Ishikawa (cell line): ENCODE data around the gene FERMT1.

Experiments used
- CEBPB ChIP-seq: IDR thresholded peaks from 2 replicates; pipeline ENCODE4 v1.6.1; 2012
- CREB1 ChIP-seq: IDR thresholded peaks from 2 replicates; pipeline ENCODE4 v1.6.1; 2012; ENCODE audit warnings: low read depth
- EGR1 ChIP-seq: IDR thresholded peaks from 2 replicates; pipeline ENCODE4 v1.6.1; 2012
- EP300 ChIP-seq: IDR thresholded peaks from 2 replicates; pipeline ENCODE4 v1.6.1; 2012; ENCODE audit warnings: borderline replicate concordance
- FOXM1 ChIP-seq: IDR thresholded peaks from 2 replicates; pipeline ENCODE4 v1.6.1; 2012; ENCODE audit warnings: low read depth, borderline replicate concordance
- NFIC ChIP-seq: IDR thresholded peaks from 2 replicates; pipeline ENCODE4 v1.6.1; 2012
- RAD21 ChIP-seq: IDR thresholded peaks from 2 replicates; pipeline ENCODE4 v1.6.1; 2012; ENCODE audit warnings: low read depth
- TAF1 ChIP-seq: IDR thresholded peaks from 2 replicates; pipeline ENCODE4 v1.6.1; 2012; ENCODE audit warnings: low read depth, mild to moderate bottlenecking
- TCF12 ChIP-seq: IDR thresholded peaks from 2 replicates; pipeline ENCODE4 v1.6.1; 2012; ENCODE audit warnings: low read depth
- TEAD4 ChIP-seq: IDR thresholded peaks from 2 replicates; pipeline ENCODE4 v1.6.1; 2012
- YY1 ChIP-seq: IDR thresholded peaks from 2 replicates; pipeline ENCODE4 v1.6.1; 2012; ENCODE audit warnings: low read depth
- ZBTB7A ChIP-seq: IDR thresholded peaks from 2 replicates; pipeline ENCODE4 v1.6.1; 2012; ENCODE audit warnings: low read depth
- TF ChIP-seq, protein P1 (sequence below): IDR thresholded peaks from 2 replicates; pipeline ENCODE4 v1.6.1; 2012
- TF ChIP-seq, protein P2 (sequence below): IDR thresholded peaks from 2 replicates; pipeline ENCODE4 v1.6.1; 2012
- TF ChIP-seq, protein P3 (sequence below): IDR thresholded peaks from 2 replicates; pipeline ENCODE4 v1.6.1; 2012; ENCODE audit warnings: low read depth, mild to moderate bottlenecking

The FERMT1 gene

DNA sequence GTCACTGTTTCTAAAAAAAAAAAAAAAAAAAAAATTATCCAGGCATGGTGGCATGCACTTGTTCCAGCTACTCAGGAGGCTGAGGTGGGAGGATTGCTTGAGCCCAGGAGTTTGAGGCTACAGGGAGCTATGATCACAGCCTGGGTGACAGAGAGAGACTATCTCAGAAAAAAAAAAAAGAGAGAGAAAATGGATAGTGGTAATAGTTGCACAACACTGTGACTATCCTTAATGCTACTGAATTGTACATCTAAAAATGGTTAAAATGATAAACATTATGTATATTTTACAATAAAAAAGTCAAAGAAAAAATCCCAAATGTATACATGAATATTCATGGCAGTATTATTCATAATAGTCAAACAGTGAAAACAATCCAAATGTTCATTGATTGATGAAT lies 23.0 kb downstream of the FERMT1 start:
- TF ChIP-seq TAF1: no peak
- TF ChIP-seq, protein P1, sequence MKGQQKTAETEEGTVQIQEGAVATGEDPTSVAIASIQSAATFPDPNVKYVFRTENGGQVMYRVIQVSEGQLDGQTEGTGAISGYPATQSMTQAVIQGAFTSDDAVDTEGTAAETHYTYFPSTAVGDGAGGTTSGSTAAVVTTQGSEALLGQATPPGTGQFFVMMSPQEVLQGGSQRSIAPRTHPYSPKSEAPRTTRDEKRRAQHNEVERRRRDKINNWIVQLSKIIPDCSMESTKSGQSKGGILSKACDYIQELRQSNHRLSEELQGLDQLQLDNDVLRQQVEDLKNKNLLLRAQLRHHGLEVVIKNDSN: no peak
- no peak for TF ChIP-seq NFIC
- TF ChIP-seq, protein P2, sequence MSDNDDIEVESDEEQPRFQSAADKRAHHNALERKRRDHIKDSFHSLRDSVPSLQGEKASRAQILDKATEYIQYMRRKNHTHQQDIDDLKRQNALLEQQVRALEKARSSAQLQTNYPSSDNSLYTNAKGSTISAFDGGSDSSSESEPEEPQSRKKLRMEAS: no peak
- no peak for TF ChIP-seq CEBPB
- TF ChIP-seq CREB1: no peak
- no peak for TF ChIP-seq ZBTB7A
- no peak for TF ChIP-seq YY1
- TF ChIP-seq TEAD4: no peak
- no peak for TF ChIP-seq EP300
- TF ChIP-seq, protein P3, sequence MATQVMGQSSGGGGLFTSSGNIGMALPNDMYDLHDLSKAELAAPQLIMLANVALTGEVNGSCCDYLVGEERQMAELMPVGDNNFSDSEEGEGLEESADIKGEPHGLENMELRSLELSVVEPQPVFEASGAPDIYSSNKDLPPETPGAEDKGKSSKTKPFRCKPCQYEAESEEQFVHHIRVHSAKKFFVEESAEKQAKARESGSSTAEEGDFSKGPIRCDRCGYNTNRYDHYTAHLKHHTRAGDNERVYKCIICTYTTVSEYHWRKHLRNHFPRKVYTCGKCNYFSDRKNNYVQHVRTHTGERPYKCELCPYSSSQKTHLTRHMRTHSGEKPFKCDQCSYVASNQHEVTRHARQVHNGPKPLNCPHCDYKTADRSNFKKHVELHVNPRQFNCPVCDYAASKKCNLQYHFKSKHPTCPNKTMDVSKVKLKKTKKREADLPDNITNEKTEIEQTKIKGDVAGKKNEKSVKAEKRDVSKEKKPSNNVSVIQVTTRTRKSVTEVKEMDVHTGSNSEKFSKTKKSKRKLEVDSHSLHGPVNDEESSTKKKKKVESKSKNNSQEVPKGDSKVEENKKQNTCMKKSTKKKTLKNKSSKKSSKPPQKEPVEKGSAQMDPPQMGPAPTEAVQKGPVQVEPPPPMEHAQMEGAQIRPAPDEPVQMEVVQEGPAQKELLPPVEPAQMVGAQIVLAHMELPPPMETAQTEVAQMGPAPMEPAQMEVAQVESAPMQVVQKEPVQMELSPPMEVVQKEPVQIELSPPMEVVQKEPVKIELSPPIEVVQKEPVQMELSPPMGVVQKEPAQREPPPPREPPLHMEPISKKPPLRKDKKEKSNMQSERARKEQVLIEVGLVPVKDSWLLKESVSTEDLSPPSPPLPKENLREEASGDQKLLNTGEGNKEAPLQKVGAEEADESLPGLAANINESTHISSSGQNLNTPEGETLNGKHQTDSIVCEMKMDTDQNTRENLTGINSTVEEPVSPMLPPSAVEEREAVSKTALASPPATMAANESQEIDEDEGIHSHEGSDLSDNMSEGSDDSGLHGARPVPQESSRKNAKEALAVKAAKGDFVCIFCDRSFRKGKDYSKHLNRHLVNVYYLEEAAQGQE: no peak
- no peak for TF ChIP-seq TCF12
- TF ChIP-seq FOXM1: no peak
- TF ChIP-seq RAD21: no peak
- TF ChIP-seq EGR1: no peak

DNA sequence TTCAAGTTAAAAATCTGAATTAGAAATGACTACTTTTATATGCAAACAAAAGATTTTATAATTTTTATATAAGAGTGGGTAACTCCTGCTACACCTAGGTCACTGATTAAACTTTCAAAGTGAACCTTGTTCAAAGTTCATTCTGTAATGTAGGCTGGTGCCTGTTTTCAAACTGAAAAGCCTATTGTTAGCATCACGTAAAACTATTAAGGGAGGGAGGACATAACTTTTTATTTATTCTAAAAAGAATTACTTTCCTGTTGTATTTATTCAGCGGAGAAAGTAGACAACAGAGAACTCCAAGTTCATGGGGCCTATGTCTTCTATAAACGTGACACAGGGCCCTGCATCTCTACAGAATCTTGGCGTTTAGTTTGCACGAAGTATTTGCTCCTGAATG lies 27.4 kb downstream of the FERMT1 start:
- TF ChIP-seq CREB1: no peak
- TF ChIP-seq EGR1: no peak
- TF ChIP-seq, protein P2: no peak
- no peak for TF ChIP-seq EP300
- no peak for TF ChIP-seq RAD21
- TF ChIP-seq CEBPB: no peak
- TF ChIP-seq TAF1: no peak
- TF ChIP-seq TEAD4: no peak
- no peak for TF ChIP-seq ZBTB7A
- no peak for TF ChIP-seq TCF12
- TF ChIP-seq, protein P3: no peak
- TF ChIP-seq, protein P1: no peak
- TF ChIP-seq YY1: no peak

DNA sequence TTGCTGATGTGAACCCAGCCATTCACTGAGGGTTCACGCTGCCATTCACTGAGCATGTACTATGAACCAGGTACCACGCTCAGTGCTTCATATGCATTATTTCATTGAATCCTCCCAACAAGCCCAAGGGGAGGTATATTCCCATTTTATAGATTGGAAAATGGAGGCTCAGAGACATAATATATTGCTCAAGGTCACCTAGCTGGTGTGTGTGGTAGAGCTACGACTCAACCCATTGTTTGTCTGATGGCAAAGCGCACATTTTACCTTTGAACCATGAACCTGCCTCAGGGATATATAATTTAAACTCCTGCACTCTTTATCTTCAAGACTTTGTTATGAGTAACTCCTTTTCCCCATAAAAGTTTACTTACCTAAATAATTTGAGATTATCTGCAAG lies 28.3 kb downstream of the FERMT1 start:
- TF ChIP-seq CREB1: no peak
- no peak for TF ChIP-seq TCF12

DNA sequence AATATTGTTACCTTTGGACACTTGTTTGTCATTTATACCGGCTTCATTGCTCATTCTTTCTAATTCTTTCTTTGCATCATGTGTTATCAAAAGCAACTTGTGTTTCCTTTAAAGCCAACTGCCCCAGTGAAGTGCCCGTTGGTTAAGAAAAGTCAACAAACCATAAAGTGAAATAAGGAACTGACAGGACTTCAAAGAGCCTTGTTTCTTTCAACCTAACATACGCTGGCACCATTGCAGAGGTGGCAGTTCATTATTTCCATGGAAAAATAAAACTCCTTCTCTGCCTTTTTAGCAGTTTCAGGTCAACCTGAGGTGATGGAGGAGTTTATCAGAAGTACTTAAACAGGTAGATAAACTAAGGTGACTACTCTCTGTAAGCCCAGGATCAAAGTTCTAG lies 28.8 kb downstream of the FERMT1 start:
- no peak for TF ChIP-seq NFIC
- TF ChIP-seq EGR1: no peak
- TF ChIP-seq TAF1: no peak
- no peak for TF ChIP-seq TEAD4
- TF ChIP-seq FOXM1: no peak
- no peak for TF ChIP-seq ZBTB7A
- TF ChIP-seq EP300: no peak
- no peak for TF ChIP-seq RAD21
- TF ChIP-seq, protein P2: no peak
- TF ChIP-seq, protein P1: no peak
- no peak for TF ChIP-seq CREB1

DNA sequence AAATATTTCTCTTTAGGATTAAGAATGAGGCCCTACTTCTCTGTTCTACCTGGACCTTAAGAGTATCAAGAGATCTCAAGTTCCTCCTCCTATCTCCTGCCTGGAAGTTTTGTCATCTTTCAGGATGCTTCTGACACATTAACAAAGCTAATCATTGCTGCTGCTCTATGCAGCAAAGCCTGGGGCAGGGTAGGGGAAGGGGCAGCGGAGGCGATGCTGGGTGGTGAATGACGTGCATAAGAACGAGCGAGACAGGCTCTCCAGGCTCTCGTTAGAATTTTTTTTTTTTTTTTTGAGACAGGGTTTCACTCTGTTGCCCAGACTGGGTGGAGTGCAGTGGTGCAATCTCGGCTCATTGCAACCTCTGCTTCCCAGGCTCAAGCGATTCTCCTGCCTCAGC lies 31.2 kb downstream of the FERMT1 start:
- no peak for TF ChIP-seq EP300

DNA sequence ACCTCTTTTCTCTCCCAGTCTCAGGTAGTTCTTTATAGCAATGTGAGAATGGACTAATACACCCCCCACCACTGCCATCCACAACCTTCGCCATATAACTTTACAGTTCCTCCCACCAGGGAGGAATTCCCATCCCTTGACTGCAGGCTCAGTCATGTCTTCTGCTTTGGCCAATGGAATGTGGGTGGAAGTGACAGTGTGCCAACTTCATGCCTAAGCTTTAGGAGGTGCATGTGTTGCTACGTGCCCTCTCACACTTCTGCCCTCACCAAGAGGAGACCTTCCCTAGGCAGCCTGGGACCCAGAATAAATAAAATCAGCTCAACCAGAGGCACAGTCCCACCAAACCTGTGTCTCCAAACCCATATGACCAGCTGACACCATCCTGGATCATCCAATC lies 36.0 kb downstream of the FERMT1 start:
- TF ChIP-seq TEAD4: no peak
- no peak for TF ChIP-seq RAD21
- TF ChIP-seq NFIC: no peak
- TF ChIP-seq CREB1: no peak
- TF ChIP-seq EP300: no peak
- TF ChIP-seq, protein P1: no peak
- TF ChIP-seq, protein P3: no peak
- TF ChIP-seq TAF1: no peak
- no peak for TF ChIP-seq EGR1
